Stomach smooth muscle (tissue), 2 donors: ENCODE results near the gene KCNQ1OT1.

Source experiments
- H3K27ac ChIP-seq: one replicate; pipeline ENCODE4 v1.7.0; 2013; ENCODE audit warnings: mild to moderate bottlenecking, low read length, inconsistent platforms
- H3K27me3 ChIP-seq, 2 donors: one replicate each; pipeline ENCODE4 v1.7.0; 2013; ENCODE audit warnings: low read length in 2 of 2; ENCODE audit not compliant: insufficient read depth in 2 of 2, control insufficient read depth in 1 of 2
- H3K36me3 ChIP-seq, 2 donors: one replicate each; pipeline ENCODE4 v1.7.0; 2013; ENCODE audit warnings: low read length in 2 of 2; ENCODE audit not compliant: control insufficient read depth in 2 of 2, insufficient read depth in 2 of 2
- H3K4me1 ChIP-seq: one replicate; pipeline ENCODE4 v1.7.0; 2013; ENCODE audit warnings: low read length; ENCODE audit not compliant: control insufficient read depth, insufficient read depth
- H3K4me3 ChIP-seq, 2 donors: one replicate each; pipeline ENCODE4 v1.7.0; 2013; ENCODE audit warnings: low read length in 2 of 2
- H3K9ac ChIP-seq, 2 donors: one replicate each; pipeline ENCODE4 v1.7.0; 2013; ENCODE audit warnings: low read length in 2 of 2, mild to moderate bottlenecking in 1 of 2
- H3K9me3 ChIP-seq, 2 donors: one replicate each; pipeline ENCODE4 v1.7.0; 2013; ENCODE audit warnings: low read length in 2 of 2; ENCODE audit not compliant: control insufficient read depth in 2 of 2
- donor health status: healthy.
- donor health status: Pancreatic carcinoma.

The KCNQ1OT1 gene

DNA sequence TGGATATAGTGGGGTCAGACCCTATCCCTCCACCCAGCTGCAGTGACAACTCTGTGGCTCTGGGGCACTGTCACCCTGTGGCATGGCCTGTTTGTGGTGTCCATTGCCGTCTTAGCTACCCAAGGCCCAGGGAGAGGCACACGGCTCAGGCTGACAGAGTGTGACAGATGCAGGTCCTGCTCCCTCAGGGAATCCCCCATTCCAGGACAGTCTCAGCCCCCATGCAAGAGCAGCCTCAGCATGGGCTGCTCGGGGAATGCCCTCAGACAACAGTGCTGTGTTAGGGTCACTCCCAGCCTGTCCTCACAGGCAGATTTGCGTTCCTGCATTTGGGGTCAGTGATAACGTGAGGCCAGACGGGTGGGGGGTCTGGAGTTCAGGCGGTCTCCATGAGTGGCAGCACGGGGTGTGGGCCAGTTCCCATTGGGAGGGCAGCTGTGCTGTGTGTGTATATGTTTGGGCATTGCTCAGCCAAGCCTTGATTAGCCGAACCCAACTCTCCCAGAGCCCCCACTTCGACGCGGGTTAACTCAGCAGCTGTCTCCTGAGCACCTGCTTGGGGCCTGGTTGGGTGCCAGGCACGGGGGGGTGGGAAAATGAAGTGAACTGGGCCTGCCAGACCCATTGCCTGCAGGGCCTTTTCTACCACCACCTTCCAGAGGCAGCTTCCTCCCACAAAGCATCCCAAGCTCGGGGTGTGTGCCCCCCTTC lies 5.3 kb upstream of the KCNQ1OT1 start:
- Histone ChIP-seq H3K9me3 (peaks cover 0 to 5% of the 10 kb centered on the region in 2 donors), H3K4me1 (peaks cover 38% of the 10 kb centered on the region), H3K9ac (no peak overlapping the region), H3K4me3 (no peak overlapping the region), H3K36me3 (no peaks in the 10 kb centered on the region), H3K27ac (no peak overlapping the region), H3K27me3 (no peaks in the 10 kb centered on the region)

DNA sequence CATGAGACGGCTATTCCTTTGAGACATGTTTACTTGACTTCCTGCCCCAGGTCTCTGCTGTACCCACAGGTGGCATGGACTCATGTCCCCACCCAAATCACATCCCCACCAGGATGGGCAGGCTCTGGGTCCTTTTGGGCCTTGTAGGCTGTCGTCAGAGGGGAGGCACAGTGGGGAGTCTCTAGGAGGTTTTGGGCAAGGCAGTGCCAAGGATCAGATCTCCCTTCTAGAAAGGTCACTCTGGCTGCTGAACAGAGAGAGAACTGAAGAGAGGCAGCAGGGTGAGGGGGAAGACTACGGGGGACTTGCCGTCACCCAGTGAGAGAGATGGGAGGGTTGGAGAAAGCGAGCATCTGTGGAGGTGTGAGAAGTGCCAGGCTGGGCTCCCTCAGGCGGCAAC lies 4.6 kb upstream of the KCNQ1OT1 start:
- no peak overlapping the region for H3K9ac ChIP-seq
- no peaks in the 10 kb centered on the region for H3K36me3 ChIP-seq
- H3K4me1 ChIP-seq: peaks cover 36% of the 10 kb centered on the region
- no peak overlapping the region for H3K4me3 ChIP-seq
- peaks cover 0 to 5% of the 10 kb centered on the region in 2 donors for H3K9me3 ChIP-seq
- no peaks in the 10 kb centered on the region for H3K27me3 ChIP-seq
- H3K27ac ChIP-seq: no peak overlapping the region

DNA sequence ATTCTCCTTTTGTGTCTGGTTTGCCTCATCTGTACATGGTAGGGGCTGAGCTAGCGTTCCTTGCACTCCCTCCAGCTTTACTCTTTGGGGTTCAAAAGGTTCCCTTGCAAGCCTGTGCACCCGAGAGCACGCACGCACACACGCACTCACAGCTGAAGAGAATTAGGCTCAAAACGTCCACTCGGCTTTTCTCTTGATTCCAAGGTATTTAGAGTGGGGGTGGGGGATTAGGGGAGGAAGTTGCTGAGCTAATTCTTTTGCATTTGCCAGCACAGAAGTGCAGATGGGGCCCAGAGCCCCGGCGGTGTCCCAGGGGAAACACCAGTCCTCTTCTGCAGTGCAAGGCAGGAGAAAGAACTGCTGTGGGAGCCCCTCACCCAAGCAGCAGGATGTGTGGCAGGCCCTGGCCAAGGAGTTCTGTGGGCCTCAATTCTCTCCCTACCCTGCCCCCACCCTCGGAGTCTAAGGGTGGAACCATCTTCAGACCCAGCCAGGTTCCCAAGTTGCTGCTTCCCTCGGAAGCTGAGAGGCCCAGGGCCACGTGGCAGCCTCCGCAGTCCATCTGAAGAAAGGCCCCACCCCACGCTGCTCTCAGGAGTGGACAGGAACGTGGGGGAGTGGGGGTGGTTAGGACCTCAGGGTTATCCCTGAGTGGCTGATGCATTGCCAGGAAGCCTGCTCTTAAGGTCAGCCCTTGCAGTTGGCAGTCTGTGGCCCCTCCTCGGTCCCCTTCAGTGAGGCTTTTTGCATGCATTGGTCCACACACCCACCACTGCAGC lies 3.8 kb upstream of the KCNQ1OT1 start:
- Histone ChIP-seq H3K9me3 (peaks cover 0 to 5% of the 10 kb centered on the region in 2 donors), H3K27me3 (no peaks in the 10 kb centered on the region), H3K9ac (no peak overlapping the region), H3K27ac (no peak overlapping the region), H3K4me1 (peaks cover 32% of the 10 kb centered on the region), H3K36me3 (no peaks in the 10 kb centered on the region), H3K4me3 (no peak overlapping the region)

DNA sequence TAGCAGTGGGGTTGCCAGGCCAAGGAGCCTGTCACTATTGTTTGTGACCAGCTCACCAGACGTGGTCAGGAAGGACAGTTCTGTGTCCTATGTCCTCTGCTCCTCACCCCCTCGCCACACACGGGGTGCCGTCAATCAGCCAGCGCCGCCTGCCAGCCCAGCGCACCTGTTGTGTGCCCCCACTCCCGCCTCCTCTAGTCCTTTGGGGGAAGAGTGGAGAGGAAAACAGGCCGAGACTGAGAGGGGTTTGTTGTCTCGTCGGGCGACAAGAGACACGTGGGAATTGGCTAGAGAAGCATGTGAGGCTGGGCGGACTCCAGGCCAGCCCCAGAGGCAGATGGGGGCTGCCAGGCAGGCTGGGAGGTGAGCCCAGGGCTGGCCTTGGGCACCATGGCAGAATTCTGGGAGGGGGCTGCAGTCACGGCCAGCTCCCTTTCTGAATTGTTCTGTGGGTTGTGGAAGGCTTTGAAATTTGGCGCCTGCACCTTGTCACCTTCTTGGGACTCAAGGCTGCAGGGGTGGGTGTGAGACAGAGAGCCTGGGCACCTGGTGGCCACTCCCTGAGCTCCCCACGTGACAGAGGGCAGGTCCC lies 3.1 kb upstream of the KCNQ1OT1 start:
- Histone ChIP-seq H3K36me3 (no peaks in the 10 kb centered on the region), H3K4me1 (peaks cover 25% of the 10 kb centered on the region), H3K9me3 (peaks cover 0 to 5% of the 10 kb centered on the region in 2 donors), H3K27ac (no peak overlapping the region), H3K27me3 (no peaks in the 10 kb centered on the region), H3K9ac (no peak overlapping the region), H3K4me3 (no peak overlapping the region)

DNA sequence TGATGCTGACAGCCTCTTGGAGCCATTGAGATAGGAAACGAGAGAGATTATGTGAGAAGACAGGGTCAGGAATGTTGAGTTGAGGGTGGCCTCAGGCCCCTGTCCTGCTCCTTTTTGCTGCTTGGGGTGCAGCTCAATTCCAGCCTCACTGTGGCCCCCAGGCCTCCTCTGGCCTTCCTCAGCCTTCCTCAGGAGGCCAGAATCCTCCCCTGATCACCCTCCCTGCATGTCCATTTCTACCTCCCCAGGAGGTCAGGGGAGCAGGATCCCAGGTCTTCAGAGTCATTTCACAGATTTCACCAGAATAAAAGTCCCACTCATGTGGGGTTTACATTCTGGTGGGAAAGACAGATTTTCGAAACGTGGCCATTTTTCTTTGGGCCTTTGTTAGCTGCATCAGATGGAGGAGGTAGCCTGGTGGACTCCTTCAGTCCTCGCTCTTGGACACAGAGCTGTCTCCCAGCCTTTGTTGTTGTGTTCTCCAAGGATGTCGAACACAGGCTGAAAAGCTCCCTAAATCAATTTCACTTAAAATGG lies 2.2 kb upstream of the KCNQ1OT1 start:
- peak overlapping the region; percentile 82 for H3K27ac ChIP-seq
- no peaks in the 10 kb centered on the region for H3K27me3 ChIP-seq
- no peak overlapping the region for H3K9ac ChIP-seq
- peaks cover 17% of the 10 kb centered on the region for H3K4me1 ChIP-seq
- no peaks in the 10 kb centered on the region for H3K36me3 ChIP-seq
- H3K4me3 ChIP-seq: no peak overlapping the region
- peaks cover 0 to 5% of the 10 kb centered on the region in 2 donors for H3K9me3 ChIP-seq

DNA sequence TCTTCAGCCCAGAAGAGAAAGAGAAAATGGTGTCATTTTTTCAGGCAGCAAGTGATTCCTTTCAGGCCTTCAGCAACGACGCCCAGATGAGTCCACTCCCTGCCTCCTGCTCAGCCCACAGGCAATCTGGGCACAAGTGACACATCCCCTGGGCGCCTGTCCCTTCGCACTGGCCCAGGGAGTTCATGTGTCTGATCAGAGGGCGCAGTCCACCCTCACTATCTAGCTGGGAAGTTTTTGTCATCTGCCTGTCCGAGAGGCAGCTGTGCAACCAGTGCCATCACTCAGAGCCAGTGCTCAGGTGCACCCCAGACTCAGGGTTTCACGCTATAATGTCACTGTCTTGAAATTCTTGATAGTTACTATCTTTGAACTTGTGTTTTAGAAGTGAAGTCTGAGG lies 1.4 kb upstream of the KCNQ1OT1 start:
- H3K9ac ChIP-seq: no peak overlapping the region

DNA sequence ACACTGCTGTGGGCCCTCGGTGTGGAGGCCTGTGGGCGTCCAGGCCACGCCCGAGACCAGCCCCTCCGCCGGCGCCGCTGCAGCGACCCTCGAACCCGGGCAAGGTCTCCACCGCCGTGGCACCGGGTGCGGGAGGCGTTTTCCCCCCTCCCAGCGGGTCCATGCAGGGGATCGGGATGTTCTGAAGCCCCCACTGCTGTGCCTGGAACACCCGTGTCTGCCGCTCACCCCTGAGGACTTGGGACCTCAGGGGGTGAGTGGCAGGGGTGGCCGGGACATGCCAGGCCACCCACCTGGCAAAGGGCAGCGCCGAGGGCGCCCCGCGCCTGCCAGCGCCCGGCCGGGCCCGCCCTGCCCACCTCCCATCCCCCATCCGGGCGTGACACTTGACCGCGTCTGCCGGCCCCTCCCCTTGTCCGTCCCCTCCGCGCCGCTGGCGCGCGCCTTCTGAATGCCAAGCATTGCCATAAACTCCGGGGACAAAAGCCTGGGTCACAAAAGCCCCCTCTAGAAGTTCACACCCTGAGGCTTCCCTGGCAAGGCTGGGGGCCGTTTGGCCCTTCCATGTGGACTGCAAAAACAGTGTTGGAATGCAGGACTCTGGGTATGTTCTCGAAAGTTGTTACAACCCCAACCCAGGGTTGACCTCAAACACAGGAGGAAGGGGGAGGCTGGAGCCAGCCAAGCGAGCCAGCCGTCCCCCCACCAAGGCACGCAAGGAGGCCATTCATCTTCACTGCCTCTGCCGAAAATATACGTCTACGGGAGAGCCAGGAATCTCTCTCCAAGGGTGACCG lies 819 bp upstream of the KCNQ1OT1 start:
- Histone ChIP-seq H3K9ac (peak overlapping the region; percentile 66 to 69), H3K27ac (peak overlapping the region; percentile 82), H3K36me3 (no peaks in the 10 kb centered on the region), H3K4me3 (peak overlapping the region; percentile 51 to 73), H3K27me3 (no peaks in the 10 kb centered on the region), H3K4me1 (peaks cover 13% of the 10 kb centered on the region), H3K9me3 (no peaks in the 10 kb centered on the region)

More for the DNA sequence above, 1.4 kb upstream of the KCNQ1OT1 start:
- Histone ChIP-seq H3K27ac (peak overlapping the region; percentile 82), H3K9me3 (peaks cover 0 to 1% of the 10 kb centered on the region in 2 donors), H3K36me3 (no peaks in the 10 kb centered on the region), H3K4me1 (peaks cover 13% of the 10 kb centered on the region), H3K4me3 (peak overlapping the region in 1 of 2 donors; percentile 73), H3K27me3 (no peaks in the 10 kb centered on the region)

DNA sequence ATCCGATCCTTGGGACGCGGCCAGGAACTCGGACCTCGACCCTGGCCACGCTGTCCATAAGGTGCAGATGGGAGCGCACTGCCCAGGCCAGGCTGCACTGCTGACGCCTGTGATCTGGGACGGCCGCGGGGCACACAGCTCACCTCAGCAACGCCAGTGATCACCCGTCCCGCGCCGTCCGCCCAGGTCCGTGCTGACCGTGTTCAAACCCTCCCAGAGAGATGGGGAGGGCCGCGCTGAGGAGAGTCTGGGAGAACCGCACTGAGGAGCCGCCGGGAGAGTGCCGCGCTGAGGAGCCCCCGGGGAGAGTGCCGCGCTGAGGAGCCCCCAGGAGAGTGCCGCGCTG lies 636 bp downstream of the KCNQ1OT1 start:
- peak overlapping the region; percentile 82 for H3K27ac ChIP-seq

DNA sequence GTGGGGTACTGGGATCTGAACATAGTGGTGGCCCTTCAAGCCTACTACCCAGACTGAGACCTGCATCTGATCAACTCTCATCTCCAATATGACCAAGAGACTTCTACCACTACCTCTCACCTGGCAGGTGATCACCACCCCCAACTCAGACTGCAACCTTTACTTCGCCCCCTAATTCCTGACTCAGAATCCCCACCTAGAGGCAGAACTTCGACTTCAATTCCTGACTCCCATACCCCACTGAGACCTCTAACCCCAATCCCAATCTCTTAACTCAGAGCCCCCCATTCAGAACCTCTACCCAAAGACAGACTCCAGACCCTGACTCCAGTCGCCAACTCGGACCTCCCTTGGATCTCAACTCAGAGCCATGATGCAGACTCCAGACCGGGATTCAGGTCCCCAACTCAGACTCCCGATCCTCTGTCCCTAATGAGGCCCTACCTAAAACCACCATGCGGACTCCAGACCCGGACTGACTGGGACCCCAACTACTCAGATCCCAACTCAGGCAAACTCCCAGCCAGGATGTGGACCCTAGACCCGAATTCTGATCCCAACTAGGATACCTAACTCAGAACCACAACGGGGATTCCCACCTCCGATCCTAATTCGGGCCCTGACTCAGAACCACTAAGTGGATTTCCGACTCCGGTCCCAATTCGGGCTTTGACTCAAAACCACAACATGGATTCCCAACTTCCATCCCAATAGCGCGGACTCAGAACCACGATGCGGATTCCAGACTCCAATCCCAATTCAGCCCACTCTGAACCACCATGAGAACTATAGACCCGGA lies 1.2 kb downstream of the KCNQ1OT1 start:
- Histone ChIP-seq H3K9me3 (no peaks in the 10 kb centered on the region), H3K9ac (peak overlapping the region; percentile 47 to 68), H3K27ac (peak overlapping the region; percentile 82), H3K4me1 (peaks cover 21% of the 10 kb centered on the region), H3K27me3 (no peaks in the 10 kb centered on the region), H3K4me3 (peak overlapping the region; percentile 78 to 83), H3K36me3 (no peaks in the 10 kb centered on the region)

More for the DNA sequence above, 636 bp downstream of the KCNQ1OT1 start:
- Histone ChIP-seq H3K4me1 (peaks cover 15% of the 10 kb centered on the region), H3K9ac (peak overlapping the region; percentile 47 to 68), H3K4me3 (peak overlapping the region; percentile 78 to 83), H3K27me3 (no peaks in the 10 kb centered on the region), H3K36me3 (no peaks in the 10 kb centered on the region), H3K9me3 (no peaks in the 10 kb centered on the region)
